Stimulated activated CD8-positive, alpha-beta memory T cell treated with anti-CD3 and anti-CD28 coated beads, Interleukin-4, amount 100 ng/mL, for 1 hour (primary cell): ENCODE results near the gene ICAM2.
"Not testable (repeated sequence)": the region's sequence is repeated elsewhere in the genome, so short reads cannot be mapped to it uniquely, and the experiment has no call there.

ENCODE experiments used
- DNase-seq, 2 donors: peaks; one replicate each; pipeline ENCODE4 v3.0.0-alpha.2; 2020; ENCODE audit warnings: low read depth in 2 of 2, low spot score in 1 of 2

Gene ICAM2

DNA sequence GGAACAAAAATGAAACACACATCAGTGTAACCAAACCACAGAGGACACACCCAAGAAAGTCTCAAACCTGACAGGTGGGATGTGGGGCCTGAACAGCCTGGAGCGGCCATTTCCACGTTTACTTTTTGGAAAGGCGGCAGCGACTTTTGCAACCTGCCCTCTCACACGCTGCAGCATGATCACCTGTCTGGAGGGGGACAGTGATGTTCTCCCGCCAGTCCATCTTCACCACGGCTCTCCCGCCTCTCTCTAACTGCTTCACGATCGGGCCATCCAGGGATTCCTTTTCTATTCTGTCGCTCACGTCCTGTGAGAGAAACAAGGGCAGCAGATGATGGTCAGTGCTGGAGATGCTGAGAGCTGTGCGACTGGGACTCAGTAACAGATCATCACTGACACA lies 24.7 kb upstream of the ICAM2 start:
- no peak for DNase-seq

DNA sequence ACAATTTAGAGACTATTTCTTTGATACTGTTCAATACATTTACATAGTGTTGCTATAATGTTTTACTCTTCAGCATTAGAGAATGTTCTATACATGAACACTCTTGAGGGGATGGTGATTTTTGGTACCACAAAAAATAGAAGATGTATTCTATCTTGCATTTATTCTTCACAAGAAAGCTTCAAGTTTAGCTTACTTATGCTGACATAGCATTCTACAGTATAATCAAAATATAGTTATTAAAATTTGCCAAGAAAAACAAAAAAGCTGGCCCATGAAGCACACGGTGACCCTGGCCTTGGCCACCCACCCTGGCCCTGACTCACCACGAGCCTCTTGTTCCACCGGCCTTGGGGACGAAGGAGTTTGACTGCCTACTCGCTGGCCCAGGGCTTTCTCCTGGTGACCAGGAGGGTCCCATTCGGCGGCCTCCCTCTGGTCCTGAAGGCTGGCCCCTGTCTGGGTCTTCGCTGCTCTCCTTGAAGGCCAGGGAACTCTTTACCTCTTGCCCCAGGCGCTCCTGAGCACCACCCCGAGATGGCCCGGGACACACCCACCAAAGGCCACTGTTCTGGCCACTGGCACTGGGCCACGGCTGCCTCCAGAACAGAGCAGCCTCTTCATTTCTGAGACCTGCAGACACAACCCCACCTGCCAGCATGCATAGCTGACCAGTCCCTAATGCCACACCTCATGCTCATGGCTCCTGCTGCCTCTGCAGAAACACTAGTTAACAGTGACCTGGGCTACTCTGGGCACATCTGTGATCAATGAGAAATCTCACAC lies 22.5 kb upstream of the ICAM2 start:
- DNase-seq: no peak

DNA sequence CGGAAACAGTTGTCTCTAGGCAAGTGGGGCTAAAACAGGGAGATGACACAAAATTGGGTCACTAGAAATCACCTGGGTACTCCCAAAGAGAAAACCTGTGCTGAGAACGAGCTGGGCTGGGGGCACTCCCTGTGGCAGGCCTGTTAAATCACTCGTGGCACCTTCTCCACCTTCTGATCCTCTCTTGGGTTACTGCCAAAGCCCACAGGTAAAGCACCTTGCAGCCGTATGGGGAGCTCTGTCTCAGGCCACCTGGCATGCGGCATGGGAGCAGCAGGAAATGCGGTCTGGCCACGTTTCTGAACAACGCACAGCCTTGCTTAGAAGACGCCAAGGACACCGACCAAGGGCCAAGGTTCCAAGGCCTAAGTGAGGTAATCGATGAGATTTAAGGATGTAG lies 21.5 kb upstream of the ICAM2 start:
- DNase-seq: no peak

DNA sequence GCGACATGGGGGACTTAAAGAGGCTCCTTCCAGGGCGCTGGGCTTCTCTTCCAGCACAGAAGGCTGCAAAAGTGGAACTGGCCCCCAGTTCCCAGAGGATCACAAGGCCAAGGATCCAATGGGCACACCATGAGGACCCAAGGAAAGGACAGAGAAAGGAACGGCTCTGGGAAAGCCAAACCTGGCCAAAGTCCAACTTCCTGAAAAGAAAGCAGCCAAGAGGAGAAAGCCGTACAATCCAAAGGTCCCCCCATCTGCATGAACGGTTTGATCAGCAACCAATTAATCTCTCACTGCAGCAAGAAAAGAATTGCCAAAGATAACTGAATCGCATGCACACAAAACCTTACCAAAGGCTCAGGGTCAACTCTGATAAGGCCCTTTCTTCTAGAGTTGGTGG lies 19.8 kb upstream of the ICAM2 start:
- no peak for DNase-seq

DNA sequence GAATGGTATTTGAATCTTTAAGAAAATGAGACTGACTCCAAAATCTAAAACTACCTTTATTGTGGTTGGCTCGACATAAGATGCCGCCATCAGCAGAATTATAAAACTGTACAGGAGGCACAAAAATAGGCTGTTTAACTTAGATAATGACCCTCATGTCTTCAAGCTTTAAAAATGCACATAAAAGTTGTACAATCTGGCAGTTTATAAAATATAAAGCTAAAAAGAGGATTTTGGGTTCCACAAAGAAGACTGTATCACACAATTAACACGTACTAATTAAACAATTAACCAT lies 18.6 kb upstream of the ICAM2 start:
- no peak for DNase-seq

DNA sequence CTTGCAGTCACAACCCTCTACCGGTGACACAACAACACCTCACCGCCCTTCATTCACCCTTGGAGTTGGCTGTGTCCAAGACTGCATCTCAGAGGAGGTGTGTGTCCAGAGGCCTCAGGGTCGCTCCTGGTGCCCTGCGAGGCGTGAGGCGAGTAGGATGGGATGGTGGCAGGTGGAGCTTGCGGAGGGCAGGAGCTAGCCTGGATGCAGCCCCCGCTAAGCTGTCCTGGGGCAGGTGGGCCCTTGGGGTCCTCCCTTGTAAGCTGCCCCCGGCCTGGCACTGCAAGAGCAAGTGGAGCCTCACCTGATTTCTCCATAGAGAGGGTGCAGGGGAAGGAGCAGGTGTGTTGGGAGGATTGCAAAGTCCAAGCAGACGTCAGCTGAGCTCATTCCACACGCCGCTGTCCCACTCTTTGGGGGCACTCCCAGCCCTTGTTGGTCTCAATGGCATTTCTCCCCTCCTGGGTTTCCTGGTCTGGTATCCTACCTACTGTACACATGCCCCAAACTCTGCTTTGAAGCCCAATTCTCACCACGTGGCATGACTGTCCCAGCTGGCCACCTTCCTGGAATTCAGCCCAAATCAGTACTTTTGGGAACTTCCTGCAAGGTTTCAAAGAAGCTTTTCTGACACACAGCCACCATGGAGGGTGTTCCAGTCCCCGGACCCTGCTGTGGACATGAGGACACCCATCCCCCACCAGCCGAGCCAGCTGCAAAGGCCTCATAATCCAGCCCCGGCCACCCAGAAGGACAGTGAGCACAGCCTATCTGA lies 18.1 kb upstream of the ICAM2 start:
- no peak for DNase-seq

DNA sequence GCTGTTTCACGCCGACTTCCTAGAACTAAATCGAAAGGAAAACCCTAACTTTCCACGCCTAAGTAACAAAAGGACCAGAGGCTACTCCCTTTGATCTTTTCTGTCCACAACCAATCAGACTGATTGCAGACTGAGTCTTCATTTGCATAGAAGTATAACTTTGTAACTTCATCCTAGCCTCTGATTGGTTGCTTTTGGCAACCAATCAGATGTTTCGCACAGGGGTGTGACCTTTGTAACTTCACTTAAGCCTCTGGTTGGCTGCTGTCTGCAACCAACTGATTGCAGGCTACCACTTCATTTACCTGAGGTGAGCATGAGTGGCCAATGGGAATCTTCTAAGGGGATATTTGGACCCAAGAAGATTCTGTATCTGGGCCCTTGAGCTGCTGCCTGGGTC lies 17.4 kb upstream of the ICAM2 start:
- no peak for DNase-seq

DNA sequence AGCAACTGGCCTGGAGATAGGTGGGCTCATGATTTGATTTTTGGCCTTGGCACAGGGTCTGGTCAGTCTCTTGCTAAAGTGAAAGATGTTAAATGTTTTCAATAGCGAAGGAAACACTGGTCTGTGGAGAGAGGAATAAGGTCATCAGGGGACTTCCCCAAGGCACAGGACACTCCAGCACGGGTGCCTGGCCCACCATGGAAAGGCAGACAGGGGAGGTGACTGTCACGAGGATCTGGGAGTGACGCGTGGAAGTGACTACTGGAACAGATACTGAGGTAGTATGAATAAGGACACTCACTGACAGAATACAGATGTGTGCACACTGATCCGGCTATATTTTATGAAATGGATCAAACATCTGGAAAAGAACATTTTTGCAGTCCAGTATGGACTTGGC lies 16.7 kb upstream of the ICAM2 start:
- no peak for DNase-seq

DNA sequence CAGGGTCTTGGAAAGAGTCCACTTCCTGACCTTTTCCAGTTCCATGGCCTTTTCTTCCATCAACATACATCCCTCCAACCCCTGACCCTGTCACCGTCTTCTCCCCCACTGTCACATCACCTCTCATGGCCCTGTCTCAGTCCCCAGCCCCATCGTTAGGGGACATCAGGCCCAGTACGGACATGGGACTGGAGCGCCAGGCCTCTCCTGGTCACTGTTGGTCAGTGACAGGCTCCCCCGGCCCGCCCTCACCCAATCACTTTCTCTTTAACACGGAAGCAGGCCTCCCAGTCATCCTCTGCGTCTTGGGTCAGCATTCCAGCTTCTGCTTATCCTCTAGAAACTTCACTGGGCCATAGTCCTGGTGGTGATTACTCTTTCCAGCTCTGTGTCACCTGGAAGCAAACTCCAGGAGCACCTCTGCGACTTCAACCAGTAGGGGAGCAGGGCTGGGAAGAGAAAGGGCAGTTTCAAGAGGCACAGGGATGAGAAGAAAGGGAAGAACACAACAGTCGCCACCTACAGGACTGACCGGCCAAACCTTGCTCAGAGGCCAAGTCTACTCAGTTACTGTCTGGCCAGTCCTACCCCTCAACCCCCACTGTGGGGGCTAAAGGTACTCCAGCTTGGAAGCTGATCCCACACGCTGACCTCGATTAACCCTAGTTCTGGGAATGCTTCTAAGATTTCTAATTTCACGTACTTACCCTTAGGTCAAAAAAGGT lies 15.9 kb upstream of the ICAM2 start:
- DNase-seq: no peak

DNA sequence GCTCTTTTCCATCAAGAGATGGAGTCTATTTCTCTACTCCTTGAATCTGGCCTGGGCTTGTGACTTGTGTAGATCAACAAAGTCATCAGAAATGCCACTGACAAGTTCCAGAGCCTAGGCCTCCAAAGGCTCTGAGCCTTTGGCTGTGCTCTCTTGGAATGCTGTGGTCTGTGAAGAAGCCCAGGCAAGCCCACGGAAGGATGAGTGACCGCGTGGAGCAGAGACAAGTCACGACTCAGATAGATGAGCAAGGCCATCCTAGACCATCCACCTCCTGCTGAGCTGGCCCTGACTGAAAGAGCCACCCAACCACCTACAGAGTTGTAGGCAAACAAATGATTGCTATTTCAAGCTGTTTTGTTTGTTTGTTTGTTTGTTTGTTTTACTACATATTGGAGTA lies 11.6 kb upstream of the ICAM2 start:
- no peak for DNase-seq

DNA sequence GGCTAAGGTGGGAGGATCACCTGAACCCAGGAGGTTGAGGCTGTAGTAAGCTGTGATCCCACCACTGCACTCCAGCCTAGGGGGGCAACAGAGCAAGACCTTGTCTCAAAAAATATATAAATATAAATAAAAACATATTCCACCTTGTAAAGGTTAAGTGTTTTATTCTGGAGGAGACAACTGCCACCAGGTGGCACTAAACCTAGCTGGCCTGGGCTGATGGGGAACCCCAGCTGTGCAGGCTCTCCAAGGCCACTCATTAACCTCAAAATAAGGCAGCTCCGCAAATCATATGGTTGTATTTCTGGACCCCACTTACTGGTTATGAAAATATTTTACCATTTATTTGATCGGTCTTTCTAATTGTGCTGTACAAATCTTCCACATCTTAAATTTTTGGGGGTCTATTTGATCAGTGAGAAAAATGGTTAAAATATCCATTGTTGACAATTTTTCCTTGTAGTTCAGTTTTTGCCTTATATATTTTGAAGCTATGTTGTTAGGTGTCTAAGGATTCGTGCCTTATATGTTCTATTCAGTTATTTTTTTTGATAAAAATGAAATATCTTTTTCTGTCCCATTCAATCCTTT lies 8.5 kb upstream of the ICAM2 start:
- DNase-seq: peak; percentile 31 to 57

DNA sequence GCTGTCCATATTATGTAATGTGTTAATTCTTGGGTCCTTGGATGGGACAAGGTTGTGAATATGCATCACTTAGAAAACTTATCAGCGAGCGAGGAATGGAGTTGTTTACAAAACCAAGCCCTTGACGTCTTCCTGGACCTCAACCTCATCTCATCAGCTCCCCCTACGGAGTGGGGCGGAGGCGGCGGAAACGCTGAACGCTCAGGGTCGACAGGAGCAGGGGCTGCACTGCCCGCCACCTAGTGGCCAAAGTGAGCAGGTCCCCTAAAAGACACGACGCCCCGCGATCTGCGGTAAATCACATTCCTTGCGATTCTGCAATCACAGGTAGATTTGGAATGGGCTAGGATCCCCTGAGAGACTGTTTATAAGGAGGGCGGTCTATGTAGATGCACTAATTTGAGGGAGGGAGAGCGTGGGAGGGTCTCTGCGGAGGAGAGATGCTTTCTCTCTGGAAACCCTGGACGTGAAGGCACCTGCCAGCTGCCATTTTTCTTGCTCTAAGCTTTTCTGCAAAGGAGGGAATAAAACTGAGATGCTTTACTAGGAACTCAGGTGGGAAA lies 5.4 kb upstream of the ICAM2 start:
- peak; percentile 75 to 86 for DNase-seq

DNA sequence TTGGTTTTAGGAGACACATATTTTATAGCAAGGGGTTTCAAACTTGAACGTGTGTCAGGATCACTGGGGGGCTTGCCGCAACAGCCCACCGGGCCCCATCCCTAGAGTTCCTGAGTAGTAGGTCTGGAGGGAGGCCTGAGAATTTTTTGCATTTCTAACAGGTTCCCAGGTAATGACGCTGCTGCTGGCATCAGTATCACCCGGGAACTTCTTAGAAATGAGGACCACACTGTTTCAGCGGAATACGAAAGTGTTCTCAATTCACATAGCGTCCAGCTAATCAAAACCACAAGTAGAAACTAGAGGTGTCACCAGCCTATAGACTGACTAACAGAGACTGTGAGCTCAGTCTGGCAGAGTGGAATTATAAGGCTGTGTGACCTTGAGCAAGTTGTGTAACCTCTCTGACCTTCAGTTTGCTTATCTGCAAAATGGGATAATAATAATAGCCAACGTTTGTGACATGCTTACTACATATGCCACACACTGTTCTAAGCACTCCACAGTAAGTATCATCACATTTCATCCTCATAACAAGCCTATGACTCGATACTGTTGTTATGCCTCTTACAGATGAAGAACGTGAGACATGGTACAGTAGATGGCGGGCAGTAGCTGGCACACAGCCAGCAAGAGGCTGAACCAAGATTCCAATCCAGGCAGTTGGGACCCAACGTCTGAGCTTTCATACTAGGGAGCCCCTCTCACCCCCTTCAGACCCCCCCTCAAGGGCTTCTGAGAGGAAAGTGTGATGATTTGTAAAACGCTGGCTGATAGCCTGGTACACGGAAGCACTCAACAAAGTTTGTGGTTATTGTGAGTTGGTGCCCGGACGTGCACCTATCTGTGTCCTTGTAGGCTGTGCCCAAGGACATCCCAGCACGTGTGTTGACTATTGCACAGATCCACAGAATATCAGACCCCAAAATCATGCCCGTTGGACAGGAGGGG lies 4.6 kb upstream of the ICAM2 start:
- peak in 1 of 2 donors; percentile 26 for DNase-seq

DNA sequence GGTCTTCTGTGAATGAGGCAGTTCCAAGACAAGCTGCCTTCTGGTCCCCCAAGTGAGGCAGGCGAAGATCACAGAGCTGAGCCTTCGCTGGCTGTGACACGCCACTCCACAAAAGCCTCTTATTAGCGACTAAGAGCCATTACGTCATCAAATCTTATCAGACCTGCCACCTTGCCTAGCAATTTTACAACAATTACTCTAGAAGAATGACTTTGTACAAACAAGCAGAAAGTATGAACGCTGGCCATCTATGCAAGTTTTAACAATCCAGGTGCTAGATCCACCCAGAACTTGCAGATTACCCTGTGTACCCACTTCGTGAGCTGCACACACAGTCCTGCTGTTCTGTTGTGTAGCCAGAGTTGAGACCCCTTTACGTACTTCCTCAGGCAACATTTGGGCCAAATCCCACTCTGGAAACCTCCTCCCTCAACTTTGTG lies 3.8 kb upstream of the ICAM2 start:
- DNase-seq: no peak

DNA sequence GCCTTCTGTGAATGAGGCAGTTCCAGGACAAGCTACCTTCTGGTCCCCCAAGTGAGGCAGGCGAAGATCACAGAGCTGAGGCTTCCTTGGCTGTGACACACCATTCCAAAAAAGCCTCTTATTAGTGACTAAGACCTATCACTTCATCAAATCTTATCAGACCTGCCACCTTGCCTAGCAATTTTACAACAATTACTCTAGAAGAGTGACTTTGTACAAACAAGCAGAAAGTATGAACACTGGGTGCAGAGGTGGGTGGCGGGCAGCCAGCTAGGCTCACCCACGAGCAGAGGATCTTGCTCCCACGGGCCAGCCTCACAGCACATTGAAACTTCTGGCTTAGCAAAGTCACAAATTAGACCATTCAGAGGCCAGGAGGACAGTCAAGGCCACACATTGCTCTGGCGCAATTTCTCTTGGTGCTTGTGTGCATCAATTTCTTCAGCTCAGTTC lies 2.2 kb upstream of the ICAM2 start:
- no peak for DNase-seq

DNA sequence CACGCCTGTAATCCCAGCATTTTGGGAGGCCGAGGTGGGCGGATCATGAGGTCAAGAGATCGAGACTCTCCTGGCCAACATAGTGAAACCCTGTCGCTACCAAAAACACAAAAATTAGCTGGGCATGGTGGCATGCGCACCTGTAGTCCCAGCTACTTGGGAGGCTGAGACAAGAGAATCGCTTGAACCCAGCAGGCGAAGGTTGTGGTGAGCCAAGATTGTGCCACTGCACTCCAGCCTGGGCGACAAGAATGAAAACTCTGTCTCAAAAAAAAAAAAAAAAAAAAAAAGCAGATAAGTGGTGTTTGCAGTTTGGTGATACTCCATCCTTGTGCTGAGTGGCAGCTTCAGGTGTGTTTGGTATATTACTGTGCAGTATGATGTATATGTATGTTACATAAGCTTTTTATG lies 877 bp downstream of the ICAM2 start:
- DNase-seq: not testable (repeated sequence)

DNA sequence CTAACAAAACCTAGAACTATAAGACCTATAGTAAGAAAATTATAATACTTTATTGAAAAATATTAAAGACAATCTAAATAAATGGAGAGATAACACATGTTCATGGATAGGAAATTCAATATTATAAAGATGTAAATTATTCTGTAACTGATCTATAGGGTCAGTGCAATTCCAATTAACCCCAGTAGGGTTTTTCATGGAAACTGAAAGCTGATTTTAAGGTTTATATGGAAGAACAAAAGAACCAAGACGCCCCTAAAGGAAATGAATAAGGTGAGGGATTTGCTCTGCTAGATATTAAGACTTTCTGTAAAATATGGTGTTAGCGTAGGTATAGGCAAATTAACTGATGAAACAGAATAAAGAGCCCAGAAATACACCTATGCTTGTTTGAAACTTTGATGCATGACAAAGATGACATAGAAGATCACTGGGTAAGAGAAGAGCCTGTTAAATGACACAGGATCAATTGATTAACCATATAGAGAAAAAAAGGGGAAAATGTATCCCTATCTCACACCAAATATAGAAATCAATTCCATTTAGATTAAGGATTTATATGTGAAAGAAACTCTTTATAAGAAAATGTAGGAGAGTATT lies 3.0 kb downstream of the ICAM2 start:
- no peak for DNase-seq

DNA sequence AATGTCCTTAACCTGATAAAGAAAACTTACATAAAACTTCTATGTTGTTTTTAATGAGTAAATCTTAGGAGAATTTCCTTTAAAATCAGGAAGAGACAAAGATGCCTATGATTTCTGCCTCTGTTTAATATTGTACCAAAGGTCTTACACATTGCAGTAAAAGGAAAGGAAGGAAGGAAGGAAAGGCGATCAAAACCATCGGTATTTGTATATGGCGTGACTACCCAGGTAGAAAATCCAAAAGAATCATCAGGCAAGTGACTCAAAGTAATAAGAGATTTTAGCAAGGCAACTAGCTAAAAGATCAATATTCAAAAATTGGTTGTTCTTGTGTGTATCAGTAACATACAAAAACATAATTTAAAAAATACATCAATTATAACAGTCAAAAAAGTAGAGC lies 3.5 kb downstream of the ICAM2 start:
- DNase-seq: no peak

DNA sequence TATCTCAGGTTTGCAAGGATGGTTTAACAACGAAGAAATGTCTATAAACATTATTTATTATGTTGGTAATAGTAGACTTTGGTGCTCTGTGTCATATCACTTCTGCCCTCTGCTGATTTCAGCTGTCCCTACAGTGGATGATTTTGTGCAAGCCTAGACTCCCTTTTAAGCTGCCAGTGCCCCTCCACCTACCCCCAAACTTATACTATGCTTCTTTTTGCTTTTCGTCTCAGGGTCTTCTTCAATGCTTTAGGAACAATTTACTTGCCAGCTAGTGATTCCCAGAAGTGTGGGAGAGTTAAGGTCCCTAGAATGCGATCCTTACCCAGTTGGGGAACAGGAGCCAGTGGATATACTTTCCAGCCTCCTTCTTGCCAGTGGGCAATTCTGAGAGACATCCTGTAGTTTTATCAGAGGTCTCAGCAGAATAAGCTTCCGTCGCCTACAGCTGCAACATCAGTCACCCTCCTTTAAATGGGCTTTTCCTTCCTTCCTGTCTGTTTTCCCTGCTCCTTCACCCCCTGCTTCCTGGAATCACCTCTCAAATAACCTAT lies 4.1 kb downstream of the ICAM2 start:
- DNase-seq: no peak

DNA sequence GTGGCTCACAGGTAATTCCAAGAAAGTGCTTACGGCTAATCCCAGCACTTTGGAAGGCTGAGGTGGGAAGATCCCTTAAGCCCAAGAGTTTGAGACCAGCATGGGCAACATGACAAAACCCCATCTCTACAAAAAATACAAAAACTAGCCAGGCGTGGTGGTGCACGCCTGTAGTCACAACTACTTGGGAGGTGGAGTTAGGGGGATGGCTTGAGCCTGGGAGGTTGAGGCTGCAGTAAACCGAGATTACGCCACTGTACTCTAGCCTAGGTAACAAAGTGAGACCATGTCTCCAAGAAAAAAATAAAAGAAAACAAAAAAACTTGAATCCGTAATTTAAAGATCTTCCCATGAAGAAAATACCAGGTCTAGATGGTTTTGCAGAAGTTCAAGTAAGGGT lies 5.0 kb downstream of the ICAM2 start:
- DNase-seq: no peak
